ENCODE data around the gene KMT2C. TPM values are rescaled to one million over a fixed set of nuclear protein-coding genes. Genes with fewer than 3 reads are reported as not detected.

KMT2C gene
- total and polyA plus RNA-seq, 10 of the 15 experiments (the other 5 are each of a cell fraction or from before 2014, with no cell fraction given), result 3.3 to 45.2 (median 19.2) TPM

- Histone ChIP-seq H3K9ac (ENCODE audit: control insufficient read depth, insufficient read depth, low read length) (no peak overlapping the region), H3K9me3 (replicated peaks; ENCODE audit: control insufficient read depth, insufficient read depth, low read length) (no peaks in the 10 kb centered on the region), H3K36me3 (ENCODE audit: control insufficient read depth in 2 of 2, insufficient read depth in 2 of 2, low read length in 1 of 2) (peaks cover 11 to 34% of the 10 kb centered on the region in 2 experiments), H3K4me2 (ENCODE audit: control insufficient read depth, insufficient read depth) (no peak overlapping the region), H3K27ac (ENCODE audit: control insufficient read depth, insufficient read depth) (no peak overlapping the region), H3K4me1 (ENCODE audit: control insufficient read depth, insufficient read depth, low read length) (no peaks in the 10 kb centered on the region), H3K27me3 (replicated peaks in 1 of 2; ENCODE audit: control insufficient read depth in 2 of 2, insufficient read depth in 2 of 2, low read length in 1 of 2) (no peaks in the 10 kb centered on the region), H4K20me1 (ENCODE audit: control insufficient read depth, insufficient read depth) (no peaks in the 10 kb centered on the region), H2AFZ (ENCODE audit: control insufficient read depth, low read depth, low read length) (no peak overlapping the region), H3K79me2 (ENCODE audit: control insufficient read depth, insufficient read depth, low read length) (no peaks in the 10 kb centered on the region), H3K4me3 (no peak overlapping the region)
- ChIA-PET SMC1A (ENCODE audit: uncharacterized antibody, unreplicated experiment) (no interaction called here), RAD21 (ENCODE audit: unreplicated experiment) (no interaction called here), POLR2A (no interaction called here), CTCF (no interaction called here)
- BruUV-seq (replicated peaks), result no TSS peak
- TF ChIP-seq KAT2A (conservative IDR thresholded peaks at IDR 0.05; ENCODE audit: control insufficient read depth, low read depth, low read length), result no peak
- over 99% methylated on average over 9 of the region's 9 CpGs for WGBS (ENCODE audit: insufficient coverage, insufficient replicate concordance, low lambda C conversion rate, missing lambda C conversion rate)
- no peak for ATAC-seq
- DNase-seq (ENCODE audit: low read depth, low spot score), result no peak
- in situ Hi-C loops (cut with MboI) (no loop called here), intact Hi-C loops (cut with micrococcal nuclease; ENCODE audit: unreplicated experiment) (no loop called here)
- no peak for FAIRE-seq
Observed at GRCh38 chr7:152121432-152121831, 314.4 kb downstream of the KMT2C start.

- H3K79me2 ChIP-seq (ENCODE audit: control insufficient read depth, insufficient read depth, low read length), result no peaks in the 10 kb centered on the region
- SMC1A ChIA-PET (ENCODE audit: uncharacterized antibody, unreplicated experiment), result no interaction called here
- no peaks in the 10 kb centered on the region for H3K27me3 ChIP-seq (replicated peaks in 1 of 2; ENCODE audit: control insufficient read depth in 2 of 2, insufficient read depth in 2 of 2, low read length in 1 of 2)
- intact Hi-C loops (cut with micrococcal nuclease; ENCODE audit: unreplicated experiment), result no loop called here
- H3K4me1 ChIP-seq (ENCODE audit: control insufficient read depth, insufficient read depth, low read length), result no peaks in the 10 kb centered on the region
- CTCF ChIA-PET, result no interaction called here
- RAD21 ChIA-PET (ENCODE audit: unreplicated experiment), result no interaction called here
- FAIRE-seq, result no peak
- H2AFZ ChIP-seq (ENCODE audit: control insufficient read depth, low read depth, low read length), result no peak overlapping the region
- H3K9ac ChIP-seq (ENCODE audit: control insufficient read depth, insufficient read depth, low read length), result no peak overlapping the region
- BruUV-seq (replicated peaks), result no TSS peak
- no peaks in the 10 kb centered on the region for H3K9me3 ChIP-seq (replicated peaks; ENCODE audit: control insufficient read depth, insufficient read depth, low read length)
- H3K4me2 ChIP-seq (ENCODE audit: control insufficient read depth, insufficient read depth), result no peak overlapping the region
- no peaks in the 10 kb centered on the region for H4K20me1 ChIP-seq (ENCODE audit: control insufficient read depth, insufficient read depth)
- H3K36me3 ChIP-seq (ENCODE audit: control insufficient read depth in 2 of 2, insufficient read depth in 2 of 2, low read length in 1 of 2), result peaks cover 11 to 30% of the 10 kb centered on the region in 2 experiments
- TF ChIP-seq RUNX3 (IDR thresholded peaks at IDR 0.05; ENCODE audit: low read length) (no peak), CBFB (IDR thresholded peaks at IDR 0.05; ENCODE audit: low read depth) (no peak)
- WGBS (ENCODE audit: insufficient coverage, insufficient replicate concordance, low lambda C conversion rate, missing lambda C conversion rate), result 96% methylated on average over 7 of the region's 7 CpGs
- POLR2A ChIA-PET, result no interaction called here
- DNase-seq (ENCODE audit: low read depth, low spot score), result no peak
- no peak overlapping the region for H3K4me3 ChIP-seq
- in situ Hi-C loops (cut with MboI), result no loop called here
- no peak overlapping the region for H3K27ac ChIP-seq (ENCODE audit: control insufficient read depth, insufficient read depth)
- ATAC-seq, result no peak
Observed at GRCh38 chr7:152120776-152121175, 315.0 kb downstream of the KMT2C start.

Data from GM12878 (cell line).